HepG2 (cell line): ENCODE data around the gene VAC14. TPM values are rescaled to one million over a fixed set of nuclear protein-coding genes. Genes with fewer than 3 reads are reported as not detected.

ENCODE experiments used
- E2F1 ChIP-seq: sonication (generic); formaldehyde crosslinking; IDR thresholded peaks from 2 replicates; pipeline ENCODE4 v1.5.0; 2020; ENCODE audit warnings: missing genetic modification reagents
- MED1 ChIP-seq: sonication (generic); formaldehyde crosslinking; IDR thresholded peaks from 2 replicates; pipeline ENCODE4 v1.4.0; 2020; ENCODE audit warnings: missing genetic modification reagents
- NAIF1 ChIP-seq: sonication (generic); formaldehyde crosslinking; IDR thresholded peaks from 2 replicates; pipeline ENCODE4 v1.5.0; 2020; ENCODE audit warnings: mild to moderate bottlenecking, missing genetic modification reagents, borderline replicate concordance
- NR2C2 ChIP-seq: sonication (generic); formaldehyde crosslinking; IDR thresholded peaks from 2 replicates; pipeline ENCODE4 v1.4.0; 2020; ENCODE audit warnings: missing genetic modification reagents, mild to moderate bottlenecking, moderate library complexity, borderline replicate concordance
- PBX2 ChIP-seq: IDR thresholded peaks from 2 replicates; pipeline ENCODE4 v1.6.1; 2016; ENCODE audit warnings: control low read depth
- PHF8 ChIP-seq: sonication (generic); formaldehyde crosslinking; IDR thresholded peaks from 2 replicates; pipeline ENCODE4 v1.5.0; 2020; ENCODE audit warnings: missing genetic modification reagents
- POLR2AphosphoS5 ChIP-seq: IDR thresholded peaks from 2 replicates; pipeline ENCODE4 v1.6.1; 2012; ENCODE audit warnings: low read depth, low read length
- SNRNP70 ChIP-seq: fragments of 200-400 bp; formaldehyde crosslinking; IDR thresholded peaks from 2 replicates; pipeline ENCODE4 v1.6.1; 2017; ENCODE audit warnings: mild to moderate bottlenecking, low read depth, low read length, moderate library complexity
- STAT5B ChIP-seq: sonication (generic); formaldehyde crosslinking; IDR thresholded peaks from 2 replicates; pipeline ENCODE4 v1.4.0; 2020; ENCODE audit warnings: missing genetic modification reagents
- SYNCRIP ChIP-seq: fragments of 200-400 bp; formaldehyde crosslinking; IDR thresholded peaks from 2 replicates; pipeline ENCODE4 v1.6.1; 2018; ENCODE audit warnings: mild to moderate bottlenecking, low read depth, low read length; ENCODE audit not compliant: insufficient read depth
- TAF1 ChIP-seq: sonication (generic); formaldehyde crosslinking; IDR thresholded peaks from 2 replicates; pipeline ENCODE4 v1.4.0; 2020; ENCODE audit warnings: missing genetic modification reagents
- ZBED4 ChIP-seq: sonication (generic); formaldehyde crosslinking; IDR thresholded peaks from 2 replicates; pipeline ENCODE4 v1.4.0; 2020; ENCODE audit warnings: missing genetic modification reagents, borderline replicate concordance
- ZKSCAN8 ChIP-seq: IDR thresholded peaks from 2 replicates; pipeline ENCODE4 v1.6.1; 2016; ENCODE audit warnings: borderline replicate concordance, missing genetic modification reagents, missing compliant biosample characterization
- ZNF280D ChIP-seq: sonication (generic); formaldehyde crosslinking; IDR thresholded peaks from 2 replicates; pipeline ENCODE4 v1.5.1; 2020; ENCODE audit warnings: mild to moderate bottlenecking, missing genetic modification reagents
- ZNF292 ChIP-seq: sonication (generic); formaldehyde crosslinking; IDR thresholded peaks from 2 replicates; pipeline ENCODE4 v1.8.1; 2022; ENCODE audit warnings: mild to moderate bottlenecking, low read depth, missing genetic modification reagents, borderline replicate concordance
- ZNF30 ChIP-seq: sonication (generic); formaldehyde crosslinking; IDR thresholded peaks from 2 replicates; pipeline ENCODE4 v1.5.0; 2020; ENCODE audit warnings: mild to moderate bottlenecking, missing genetic modification reagents
- ZNF547 ChIP-seq: sonication (generic); formaldehyde crosslinking; IDR thresholded peaks from 2 replicates; pipeline ENCODE4 v1.5.1; 2020; ENCODE audit warnings: mild to moderate bottlenecking, missing genetic modification reagents
- ZNF670 ChIP-seq: sonication (generic); formaldehyde crosslinking; IDR thresholded peaks from 2 replicates; pipeline ENCODE4 v1.8.0; 2022; ENCODE audit warnings: mild to moderate bottlenecking, missing genetic modification reagents, borderline replicate concordance
- ZNF816 ChIP-seq: sonication (generic); formaldehyde crosslinking; IDR thresholded peaks from 2 replicates; pipeline ENCODE4 v1.8.0; 2022; ENCODE audit warnings: missing genetic modification reagents, mild to moderate bottlenecking, borderline replicate concordance
- polyA plus RNA-seq, 8 experiments: library from polyadenylated mRNA; depleted of rRNA in 3 of 8; stranded (reverse) in 7 of 8; unstranded in 1 of 8; fragments of >200 nt; fragmentation: Illumina TruSeq in 4 of 8; extraction: Trizol in 4 of 8; gene quantifications; 2 replicates each; pipeline versions ENCODE4 v1.2.1 to v1.2.3, GENCODE V29; 2011 to 2016; ENCODE audit warnings: low read depth in 4 of 8, missing spikeins in 1 of 8, mixed read lengths in 1 of 8; ENCODE audit not compliant: insufficient read depth in 1 of 8
- total RNA-seq, 5 experiments: library from RNA; depleted of rRNA; stranded (reverse); fragments of >200 nt; fragmentation: Illumina TruSeq; extraction: Trizol; gene quantifications; 2 replicates each; pipeline ENCODE4 v1.2.3, GENCODE V29; 2016; ENCODE audit warnings: low read depth in 1 of 5

The VAC14 gene
- total and polyA plus RNA-seq, 2 of the 13 experiments (the other 11 are each of a cell fraction or from before 2014, with no cell fraction given) = 23.5 to 24.6 TPM

- TF ChIP-seq ZNF547 (CRISPR knock-in tag) = peak; percentile 34; the same call in 1 of the 2 replicates
- TF ChIP-seq ZBED4 (CRISPR knock-in tag) = peak; percentile 98
- TF ChIP-seq POLR2AphosphoS5 = peak; percentile 85
- no peak for TF ChIP-seq STAT5B (CRISPR knock-in tag)
- TF ChIP-seq ZNF280D (CRISPR knock-in tag) = peak; percentile 46; the same call in 1 of the 2 replicates
- TF ChIP-seq E2F1 (CRISPR knock-in tag) = peak; percentile 46
- TF ChIP-seq ZNF670 (CRISPR knock-in tag) = peak; percentile 39; the same call in 1 of the 2 replicates
- TF ChIP-seq MED1 (CRISPR knock-in tag) = peak; percentile 66
- 0 out of 2 replicates have a peak, but pooled peaks have one; percentile 36 for TF ChIP-seq ZNF30 (CRISPR knock-in tag)
- TF ChIP-seq SNRNP70 = no peak
- TF ChIP-seq NR2C2 (CRISPR knock-in tag) = peak; percentile 80; the same call in 1 of the 2 replicates
- peak; percentile 95; the same call in 1 of the 2 replicates for TF ChIP-seq ZNF816 (CRISPR knock-in tag)
- TF ChIP-seq SYNCRIP = no peak
- peak; percentile 69 for TF ChIP-seq PHF8
- 0 out of 2 replicates have a peak, but pooled peaks have one; percentile 23 for TF ChIP-seq PBX2 (CRISPR knock-in tag)
- peak; percentile 42; the same call in 1 of the 2 replicates for TF ChIP-seq NAIF1
- 0 out of 2 replicates have a peak, but pooled peaks have one; percentile 27 for TF ChIP-seq ZKSCAN8 (CRISPR knock-in tag)
- TF ChIP-seq ZNF292 (CRISPR knock-in tag) = peak; percentile 68; the same call in 1 of the 2 replicates
- peak; percentile 69 for TF ChIP-seq TAF1 (CRISPR knock-in tag)
These were observed 76.6 kb downstream of the VAC14 start (continued) for GRCh38 chr16:70724146-70725023.
